Measurements from ENCODE around the gene HNRNPUL1. TPM values are rescaled to one million over a fixed set of nuclear protein-coding genes. Genes with fewer than 3 reads are reported as not detected.
"Not testable (repeated sequence)": the region's sequence is repeated elsewhere in the genome, so short reads cannot be mapped to it uniquely, and the experiment has no call there.

HNRNPUL1 gene
- total RNA-seq, 1 donor from 2014 or later: 331 TPM

DNA sequence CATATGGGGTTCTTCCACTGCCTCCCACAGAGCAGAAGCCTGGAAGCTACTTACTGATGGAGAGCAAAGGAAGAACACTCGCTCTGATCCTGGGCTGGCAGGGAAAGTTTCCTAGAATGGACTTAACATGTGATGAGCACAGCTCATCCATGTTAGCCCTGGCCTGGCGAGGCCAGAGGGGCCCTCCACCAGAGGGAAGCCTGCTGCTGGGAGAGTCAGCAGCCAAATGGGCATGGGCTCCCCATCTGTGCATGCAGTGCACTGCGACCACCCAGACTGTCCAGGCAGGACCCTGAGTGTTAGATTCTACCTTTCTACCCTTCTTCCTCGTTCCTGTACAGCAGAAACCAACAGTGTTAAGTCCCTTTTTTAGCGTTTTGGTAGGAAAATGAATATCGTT lies 8.9 kb downstream of the HNRNPUL1 start:
- intact Hi-C loops (cut with micrococcal nuclease): no loop called here

DNA sequence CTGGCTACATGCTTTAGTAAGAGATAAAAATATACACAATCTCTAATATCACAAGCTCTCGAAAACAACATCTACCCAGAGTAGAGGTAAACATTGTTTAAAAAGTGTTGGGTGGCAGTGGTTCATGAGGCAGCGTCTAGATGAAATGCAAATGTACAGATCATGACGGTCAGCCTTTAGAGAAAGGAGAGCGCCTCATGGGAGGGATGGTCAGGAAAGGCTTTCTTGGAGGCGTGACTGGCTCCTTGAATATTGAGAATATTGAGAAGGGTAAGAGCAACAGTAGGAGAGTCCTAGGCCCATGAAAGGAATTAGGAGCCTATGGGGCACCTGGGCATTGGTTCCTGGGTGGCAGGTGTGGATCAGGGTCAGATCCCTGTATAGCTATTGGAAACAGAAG lies 10.6 kb downstream of the HNRNPUL1 start:
- intact Hi-C loops (cut with micrococcal nuclease): no loop called here

DNA sequence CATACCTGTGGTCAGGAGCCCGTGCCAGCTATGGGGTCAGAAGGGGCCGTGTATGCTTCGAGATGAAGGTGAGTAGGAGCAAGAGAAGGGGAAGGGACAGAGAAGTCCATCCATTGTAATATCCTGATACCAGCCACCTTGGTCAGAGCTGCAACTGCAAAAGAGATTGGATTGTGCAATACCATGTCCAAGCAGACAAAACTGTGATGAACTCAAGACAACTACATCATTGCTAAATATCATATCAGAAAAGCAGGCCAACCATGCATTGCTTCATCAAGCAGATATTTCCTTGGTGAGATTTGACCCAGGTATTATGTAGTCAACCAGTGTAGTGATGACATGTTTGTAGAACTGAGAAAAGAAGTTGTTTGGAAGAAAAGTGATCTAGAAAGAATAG lies 12.1 kb downstream of the HNRNPUL1 start:
- intact Hi-C loops (cut with micrococcal nuclease): no loop called here

DNA sequence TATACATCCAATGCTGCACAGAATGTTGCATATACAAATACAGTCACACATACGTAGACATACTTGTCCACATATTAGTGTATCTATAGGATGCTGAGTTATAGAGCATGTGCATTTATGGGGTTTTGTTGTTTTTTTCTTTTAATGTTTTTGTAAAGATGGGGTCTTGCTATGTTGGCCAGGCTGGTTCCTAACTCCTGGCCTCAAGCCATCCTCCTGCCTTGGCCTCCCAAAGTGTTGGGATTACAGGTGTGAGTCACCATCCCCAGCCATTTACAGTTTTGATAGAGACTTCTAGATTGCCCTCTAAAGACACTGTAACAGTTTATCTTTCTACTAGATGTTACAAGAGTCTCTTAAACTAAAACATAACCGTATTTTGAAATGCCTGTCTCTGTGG lies 14.3 kb downstream of the HNRNPUL1 start:
- intact Hi-C loops (cut with micrococcal nuclease): no loop called here

DNA sequence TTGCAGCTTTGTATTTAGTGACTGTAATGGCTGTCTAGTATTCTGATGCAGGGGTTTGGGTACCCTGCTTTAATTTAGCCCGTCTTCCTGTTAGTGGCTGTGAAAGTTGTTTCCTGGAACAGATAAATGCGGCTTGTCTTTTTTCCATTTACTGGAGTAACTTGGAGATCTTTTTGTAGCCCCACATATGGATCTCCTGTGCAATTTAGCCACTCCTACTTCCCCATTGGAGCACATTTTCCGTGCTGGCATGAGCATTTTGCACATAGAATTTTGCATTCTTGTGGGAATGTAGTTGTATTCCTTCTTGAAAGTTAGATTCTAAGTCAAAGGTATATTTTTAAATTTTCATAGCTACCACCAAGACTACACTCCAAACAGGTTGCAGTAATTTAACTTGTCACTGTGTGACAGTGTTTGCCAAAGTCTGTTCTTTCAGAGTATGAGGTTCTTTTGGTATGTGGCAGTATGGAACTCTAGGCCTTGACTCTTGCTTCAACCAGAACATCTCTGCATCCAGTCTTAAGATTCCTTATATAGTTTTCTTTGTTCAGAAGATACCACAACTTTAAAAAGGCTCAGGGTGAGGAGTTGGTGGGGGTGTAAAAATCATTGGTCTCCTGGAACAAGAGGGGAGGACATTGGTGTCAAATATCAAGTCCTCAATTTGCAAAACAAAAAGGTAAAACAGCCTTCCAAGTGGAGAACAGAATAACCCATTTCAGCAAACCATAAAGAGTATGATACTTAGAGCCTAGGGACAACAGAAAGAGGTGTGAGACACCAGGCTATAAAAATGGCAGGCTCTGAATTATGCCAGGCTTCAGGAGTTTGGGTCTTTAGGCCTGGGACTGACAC lies 24.7 kb downstream of the HNRNPUL1 start:
- intact Hi-C loops (cut with micrococcal nuclease): no loop called here

DNA sequence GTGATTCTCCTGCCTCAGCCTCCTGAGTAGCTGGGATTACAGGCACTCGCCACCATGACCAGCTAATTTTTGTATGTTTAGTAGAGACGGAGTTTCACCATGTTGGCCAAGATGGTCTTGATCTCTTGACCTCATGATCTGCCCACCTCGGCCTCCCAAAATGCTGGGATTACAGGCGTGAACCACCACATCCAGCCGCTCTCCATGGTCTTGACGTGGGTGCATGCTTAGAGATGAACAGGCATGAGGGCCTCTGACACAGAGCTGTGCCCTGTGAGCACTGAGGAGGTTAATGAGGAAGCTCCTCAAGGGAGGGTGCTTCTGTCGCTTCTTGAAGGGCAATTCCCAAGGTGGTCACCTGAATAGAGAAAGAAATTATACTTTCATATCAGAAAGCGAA lies 25.6 kb downstream of the HNRNPUL1 start:
- intact Hi-C loops (cut with micrococcal nuclease): not testable (repeated sequence)

DNA sequence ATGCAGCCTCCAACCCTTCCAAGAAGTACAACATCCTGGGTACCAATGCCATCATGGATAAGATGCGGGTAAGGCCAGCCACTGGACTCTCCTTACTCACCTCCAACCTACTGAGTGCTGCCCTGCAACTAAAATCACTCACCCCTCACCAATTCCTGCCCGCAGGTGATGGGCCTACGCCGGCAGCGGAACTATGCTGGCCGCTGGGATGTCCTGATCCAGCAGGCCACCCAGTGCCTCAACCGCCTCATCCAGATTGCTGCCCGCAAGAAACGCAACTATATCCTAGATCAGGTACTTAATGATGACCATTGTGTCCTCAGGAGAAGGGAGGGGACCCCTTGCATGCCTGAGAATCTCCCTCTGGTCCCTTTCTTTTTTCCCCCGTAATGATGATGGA lies 30.2 kb downstream of the HNRNPUL1 start:
- intact Hi-C loops (cut with micrococcal nuclease): no loop called here

DNA sequence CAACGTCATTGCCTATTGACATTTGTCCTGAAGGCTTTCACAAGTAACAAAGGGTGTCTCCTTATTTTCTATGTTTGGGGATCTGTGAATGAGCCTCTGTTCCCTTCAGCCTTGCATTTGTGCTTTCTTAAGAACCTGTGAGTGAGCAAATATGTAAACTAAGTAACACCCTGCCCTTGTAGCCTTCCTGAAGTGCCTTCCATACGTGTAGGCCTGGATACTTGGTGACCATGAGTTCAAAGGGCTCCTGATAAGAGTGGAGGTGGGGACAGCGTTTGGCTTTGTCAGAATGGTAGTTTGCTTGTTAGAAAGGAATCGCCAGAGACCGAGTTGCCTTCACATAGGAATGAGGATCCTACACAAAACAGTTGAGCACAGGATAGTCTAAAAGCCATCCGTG lies 31.3 kb downstream of the HNRNPUL1 start:
- intact Hi-C loops (cut with micrococcal nuclease): no loop called here

DNA sequence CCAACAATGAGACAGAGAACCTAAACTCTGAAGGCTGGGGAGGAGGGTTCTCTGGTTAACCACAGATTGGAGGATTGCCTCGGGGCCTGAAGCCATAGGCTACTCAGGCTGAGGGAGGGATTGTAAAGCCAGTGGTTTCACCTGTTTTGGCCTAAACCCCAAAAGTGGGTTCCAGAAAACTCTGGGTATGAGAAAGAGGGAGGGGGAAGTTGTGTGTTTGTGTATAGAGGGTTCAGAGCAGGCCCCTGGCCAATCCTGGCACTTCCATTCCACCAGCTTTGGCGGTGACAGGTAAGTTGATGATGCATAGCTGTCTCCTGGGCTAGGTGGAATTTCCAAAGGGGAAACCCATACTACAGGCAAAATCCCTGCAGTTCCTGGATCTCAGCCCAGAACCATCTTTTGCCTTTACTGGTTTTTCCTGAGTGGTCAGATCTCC lies 32.3 kb downstream of the HNRNPUL1 start:
- intact Hi-C loops (cut with micrococcal nuclease): no loop called here

DNA sequence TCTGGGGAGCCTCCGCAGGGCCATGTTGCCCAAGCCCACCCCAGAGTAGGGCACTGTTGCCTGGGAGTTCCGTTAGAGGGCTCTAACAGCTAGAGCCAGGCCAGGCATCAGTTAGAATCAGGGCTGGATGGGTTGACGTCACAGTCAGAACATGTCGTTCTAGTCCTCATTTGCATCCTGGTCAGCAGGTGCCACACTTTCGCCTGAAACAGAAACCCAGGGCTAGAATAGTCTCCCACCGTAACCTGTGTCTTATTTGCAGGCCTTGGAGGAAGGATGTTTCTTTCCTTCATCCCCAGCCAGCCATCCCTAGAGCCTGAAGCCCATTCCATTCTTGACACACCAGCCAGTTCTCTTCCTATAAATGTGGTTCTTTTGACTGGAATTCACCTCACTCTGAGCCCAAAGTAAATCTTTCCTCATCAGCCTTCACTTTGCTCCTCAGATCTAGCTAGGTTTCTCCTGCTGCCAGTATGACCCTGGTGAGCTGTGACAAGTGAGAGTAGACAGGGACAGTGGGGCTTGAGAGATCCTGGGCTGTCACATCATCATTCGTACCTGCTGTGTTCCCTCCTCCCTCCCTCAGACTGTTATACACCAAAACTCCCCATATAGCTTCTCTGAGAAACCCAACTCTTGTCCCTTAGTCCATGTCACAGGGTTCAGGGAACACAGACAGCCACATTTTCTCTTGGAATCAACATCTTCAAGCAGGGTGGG lies 33.6 kb downstream of the HNRNPUL1 start:
- intact Hi-C loops (cut with micrococcal nuclease): no loop called here

DNA sequence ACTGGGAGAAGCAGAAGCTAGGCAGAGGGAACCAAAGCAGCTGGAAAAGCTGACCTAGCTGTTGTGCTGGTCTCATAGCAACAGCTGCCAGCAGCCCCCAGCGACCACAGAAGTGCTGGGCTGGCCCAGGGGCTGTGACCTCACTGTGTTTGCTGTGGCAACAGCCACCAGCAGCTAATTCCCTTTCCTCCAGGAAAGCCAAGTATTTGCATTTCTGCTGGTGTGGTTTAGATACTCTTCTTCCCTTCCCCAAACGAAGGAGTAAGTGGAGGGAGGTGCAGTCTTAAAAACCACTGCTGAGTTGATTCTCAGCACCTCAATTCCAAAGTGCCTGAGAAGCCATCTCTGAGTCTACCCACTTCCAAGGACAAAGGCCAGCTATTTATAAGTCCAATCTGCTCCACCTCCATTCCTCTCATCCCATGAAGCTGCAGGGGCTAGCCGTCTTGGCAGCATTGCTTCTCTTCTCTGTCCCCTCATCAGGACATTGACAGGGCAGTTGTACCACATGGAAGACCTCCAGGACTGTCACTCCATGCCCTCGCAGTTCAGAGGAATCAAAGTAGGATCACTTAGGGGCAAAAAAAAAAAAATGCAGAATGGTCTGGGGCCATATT lies 34.3 kb downstream of the HNRNPUL1 start:
- intact Hi-C loops (cut with micrococcal nuclease): no loop called here

DNA sequence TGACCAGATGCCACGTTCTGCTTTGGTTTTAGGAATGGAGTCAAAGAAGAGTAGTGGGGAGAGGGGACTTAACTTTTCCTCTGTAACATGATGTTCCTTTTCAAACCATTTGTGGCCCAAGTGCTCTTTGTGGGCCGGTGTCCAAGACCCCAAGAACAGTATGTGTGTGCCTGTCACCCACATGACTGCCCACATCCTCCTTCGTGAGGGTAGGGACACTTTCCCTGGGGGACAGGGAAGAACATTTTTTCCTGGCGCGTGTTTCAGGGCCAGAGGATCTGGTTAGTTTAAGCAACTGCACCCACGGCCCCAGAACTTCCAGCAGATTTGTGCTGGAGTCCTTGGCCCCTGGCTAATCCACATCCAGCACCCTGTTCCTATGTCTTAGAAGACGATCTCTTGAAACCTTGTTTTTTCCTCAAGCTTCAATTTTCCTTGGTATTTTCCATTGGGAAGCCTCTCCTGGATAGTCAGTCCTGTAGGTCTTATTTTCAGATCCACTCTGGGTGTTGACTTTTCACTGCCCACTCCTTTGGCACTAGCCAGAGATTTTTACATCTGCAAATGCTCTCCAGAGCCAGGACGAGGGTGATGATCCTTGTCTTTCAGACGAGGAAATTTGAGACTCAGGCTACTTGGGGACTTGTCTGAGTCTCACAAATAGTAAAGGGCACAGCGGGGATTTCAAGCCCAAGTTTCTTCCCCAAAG lies 35.0 kb downstream of the HNRNPUL1 start:
- intact Hi-C loops (cut with micrococcal nuclease): no loop called here

DNA sequence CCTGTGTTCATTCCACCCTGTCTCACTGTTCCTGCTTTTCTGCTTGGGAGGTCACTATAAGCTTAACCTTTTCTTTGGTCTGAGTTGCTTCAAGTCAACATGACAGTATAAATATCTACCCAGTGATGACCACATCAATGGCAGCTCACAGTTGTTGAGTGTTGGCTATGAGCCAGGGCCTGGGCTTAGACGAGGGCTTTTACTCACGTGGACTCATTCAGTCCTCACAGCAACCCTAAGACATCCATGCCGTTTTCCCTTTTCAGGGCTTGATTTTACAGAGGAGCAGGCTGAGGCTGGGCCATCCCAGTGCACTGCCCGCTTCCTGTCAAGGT lies 35.5 kb downstream of the HNRNPUL1 start:
- intact Hi-C loops (cut with micrococcal nuclease): no loop called here

DNA sequence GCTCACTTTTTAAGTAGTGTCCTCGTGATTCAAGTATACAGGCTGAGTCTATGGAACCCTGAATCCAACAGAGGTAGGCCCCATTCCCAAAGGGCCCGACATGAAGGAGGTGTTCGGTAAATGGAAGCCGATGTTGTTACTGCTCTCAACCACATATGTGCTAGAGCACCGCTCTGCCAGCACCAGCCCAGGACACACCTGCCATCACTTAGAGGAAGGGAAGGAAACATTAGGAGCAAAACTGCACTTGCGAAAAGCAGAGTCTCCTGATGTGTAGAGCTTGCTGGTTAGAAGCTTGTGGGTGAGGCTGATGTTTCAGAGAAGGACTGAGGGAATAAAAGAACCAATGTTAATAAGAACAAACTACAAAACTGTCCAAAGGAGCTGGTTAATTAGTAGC lies 36.4 kb downstream of the HNRNPUL1 start:
- intact Hi-C loops (cut with micrococcal nuclease): no loop called here

DNA sequence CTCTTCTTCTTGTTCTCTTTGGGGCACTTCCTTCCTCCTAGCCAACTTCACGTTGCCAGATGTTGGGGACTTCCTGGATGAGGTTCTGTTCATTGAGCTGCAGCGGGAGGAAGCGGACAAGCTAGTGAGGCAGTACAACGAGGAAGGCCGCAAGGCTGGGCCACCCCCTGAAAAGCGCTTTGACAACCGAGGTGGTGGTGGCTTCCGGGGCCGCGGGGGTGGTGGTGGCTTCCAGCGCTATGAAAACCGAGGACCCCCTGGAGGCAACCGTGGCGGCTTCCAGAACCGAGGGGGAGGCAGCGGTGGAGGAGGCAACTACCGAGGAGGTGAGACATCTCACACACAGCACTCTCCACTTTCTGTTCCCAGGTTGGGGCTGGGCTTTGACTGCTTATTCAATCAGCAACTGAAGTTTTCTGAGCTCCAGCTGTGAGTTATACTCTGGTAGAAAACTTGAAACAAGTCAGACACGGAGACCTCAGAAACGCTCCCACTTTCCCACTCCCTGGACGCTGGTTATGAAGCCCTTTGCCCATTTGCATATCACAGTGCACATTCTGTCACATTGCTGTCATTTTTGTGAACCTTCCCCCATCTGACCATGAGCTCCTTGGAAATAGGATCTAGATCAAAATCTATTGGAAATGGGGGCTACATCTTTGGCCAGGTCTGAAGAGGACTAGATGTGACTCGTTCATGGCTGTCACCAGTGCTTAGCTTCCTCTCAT lies 38.6 kb downstream of the HNRNPUL1 start:
- intact Hi-C loops (cut with micrococcal nuclease): no loop called here

DNA sequence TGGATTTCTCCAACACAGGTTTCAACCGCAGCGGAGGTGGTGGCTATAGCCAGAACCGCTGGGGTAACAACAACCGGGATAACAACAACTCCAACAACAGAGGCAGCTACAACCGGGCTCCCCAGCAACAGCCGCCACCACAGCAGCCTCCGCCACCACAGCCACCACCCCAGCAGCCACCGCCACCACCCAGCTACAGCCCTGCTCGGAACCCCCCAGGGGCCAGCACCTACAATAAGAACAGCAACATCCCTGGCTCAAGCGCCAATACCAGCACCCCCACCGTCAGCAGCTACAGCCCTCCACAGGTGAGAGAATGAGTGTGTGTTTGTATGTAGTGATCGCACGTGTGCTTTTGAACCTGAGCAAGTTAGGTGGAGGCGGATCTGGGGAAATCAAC lies 39.8 kb downstream of the HNRNPUL1 start:
- intact Hi-C loops (cut with micrococcal nuclease): no loop called here

DNA sequence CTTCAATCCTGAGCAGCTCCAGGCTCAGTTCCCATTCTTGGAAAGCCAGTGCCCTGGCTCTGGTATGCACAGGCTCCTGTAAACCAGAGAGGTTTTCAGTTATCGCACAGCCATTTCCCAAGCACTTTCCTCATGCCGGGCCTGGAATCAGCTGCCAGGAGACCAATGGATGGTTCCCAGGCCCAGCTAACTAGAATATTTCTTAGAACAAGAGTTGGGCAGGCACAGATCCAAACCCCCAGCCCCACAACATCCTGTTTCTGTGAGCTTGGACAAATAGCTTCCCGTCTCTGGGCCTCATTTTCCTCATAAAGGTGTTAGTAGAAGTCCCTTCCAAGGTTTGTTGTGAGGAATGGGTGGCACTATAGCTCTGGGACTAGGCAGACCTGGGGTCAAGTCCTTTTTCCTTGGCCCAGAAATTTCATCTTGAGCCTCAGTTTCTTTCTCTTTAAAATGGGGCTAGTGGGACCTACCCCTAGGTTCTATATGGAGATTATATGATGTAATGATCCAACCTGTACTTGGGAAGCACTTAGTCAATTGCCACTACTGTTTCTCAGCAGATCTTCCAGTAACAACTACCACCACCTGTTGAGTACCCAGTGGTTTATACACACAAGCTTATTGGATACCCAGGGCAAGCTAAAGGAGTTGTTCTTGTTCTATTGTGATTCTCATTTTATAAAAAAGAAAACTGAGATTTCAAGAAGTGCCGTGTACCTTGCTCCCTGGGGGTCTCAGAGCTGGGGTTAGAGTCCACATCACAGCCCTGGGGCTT lies 40.7 kb downstream of the HNRNPUL1 start:
- intact Hi-C loops (cut with micrococcal nuclease): loop anchor here (5.0 kb wide), 2 partner anchors 178 to 247 kb away; no protein-coding TSS in a partner anchor

DNA sequence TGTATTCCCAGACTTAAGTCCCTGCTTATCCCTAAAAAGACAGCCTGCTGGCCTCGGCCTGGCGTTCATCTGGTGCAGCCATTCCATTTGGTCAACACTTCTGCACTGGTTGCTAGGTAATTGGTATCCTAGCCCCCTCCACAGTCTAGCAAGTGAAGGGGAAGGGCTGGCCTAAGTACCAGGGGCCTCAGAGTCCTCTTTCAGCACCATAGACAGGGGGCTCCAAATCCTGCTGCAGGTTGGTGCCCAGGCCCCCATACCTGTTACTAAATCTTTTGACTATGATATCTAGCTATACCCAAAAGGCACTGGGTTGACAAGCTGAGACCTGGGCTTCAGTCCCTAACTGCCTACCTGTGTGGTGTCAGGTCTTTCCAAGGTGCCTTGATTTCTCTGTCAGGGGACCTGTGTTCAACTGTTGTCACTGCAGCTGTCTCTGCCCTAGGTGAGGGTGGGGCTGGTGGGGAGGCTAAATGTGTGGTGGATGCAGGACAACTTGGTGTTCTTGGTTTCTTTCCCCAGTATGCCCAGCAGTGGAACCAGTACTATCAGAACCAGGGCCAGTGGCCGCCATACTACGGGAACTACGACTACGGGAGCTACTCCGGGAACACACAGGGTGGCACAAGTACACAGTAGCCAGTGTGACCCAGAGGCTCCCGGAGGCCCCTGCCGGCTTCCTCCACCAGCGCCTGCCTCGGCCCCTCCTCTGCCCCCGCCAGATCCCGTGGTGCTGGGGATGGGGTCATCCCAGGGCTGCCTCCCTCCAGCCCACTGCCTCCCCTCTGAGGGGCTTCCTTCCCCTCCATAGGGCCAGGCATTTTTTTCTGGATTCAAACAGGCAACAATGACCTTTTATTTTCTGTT lies 42.0 kb downstream of the HNRNPUL1 start:
- intact Hi-C loops (cut with micrococcal nuclease): loop anchor here (5.0 kb wide), 2 partner anchors 179 to 246 kb away; no protein-coding TSS in a partner anchor

Measured in T-helper 2 cell treated with Interferon-gamma antibody and Interleukin-4, amounts not matched to agents 100 ng/mL and 5 ng/mL, for 36 hours (primary cell).